Subcutaneous adipose tissue (tissue), 4 donors: ENCODE data around the gene RAD51B. TPM values are rescaled to one million over a fixed set of nuclear protein-coding genes. Genes with fewer than 3 reads are reported as not detected.

Source experiments
- CTCF ChIP-seq: fragments of 450-650 bp; IDR thresholded peaks from one replicate; pipeline ENCODE4 v1.5.1; 2016; ENCODE audit warnings: low read depth, mild to moderate bottlenecking, control low read depth, antibody characterized with exemption, moderate library complexity
- total RNA-seq, 4 donors: library from RNA; depleted of rRNA; stranded (reverse); fragments of >200 nt; gene quantifications; one replicate each; pipeline ENCODE4 v1.1.0, GENCODE V29; 2016

RAD51B gene
- total RNA-seq, 4 donors from 2014 or later = 9.7 to 24.1 (median 16.7) TPM

- TF ChIP-seq CTCF = no peak
These were observed 588.2 kb downstream of the RAD51B start for GRCh38 chr14:68407825-68408224.

- no peak for TF ChIP-seq CTCF
These were observed 589.1 kb downstream of the RAD51B start for GRCh38 chr14:68408680-68409079.

GRCh38 chr14:68409387-68409786, 589.8 kb downstream of the RAD51B start:
- no peak for TF ChIP-seq CTCF

GRCh38 chr14:68412505-68413465, 593.2 kb downstream of the RAD51B start:
- no peak for TF ChIP-seq CTCF

- no peak for TF ChIP-seq CTCF
These were observed 593.9 kb downstream of the RAD51B start for GRCh38 chr14:68413509-68413908.

GRCh38 chr14:68414121-68414520, 594.5 kb downstream of the RAD51B start:
- TF ChIP-seq CTCF = no peak

- TF ChIP-seq CTCF = no peak
These were observed 596.6 kb downstream of the RAD51B start for GRCh38 chr14:68416171-68416570.
